ENCODE data around the gene NFS1.
A peak's percentile ranks its signal among the peaks of the same experiment; 100 is the strongest.

Gene NFS1

GRCh38 chr20:35674921-35675320, 24.2 kb downstream of the NFS1 start:
- no peak for DNase-seq (ENCODE audit: low read depth in 2 of 2)

GRCh38 chr20:35673884-35674283, 25.3 kb downstream of the NFS1 start:
- no peak for DNase-seq (ENCODE audit: low read depth in 2 of 2)

- DNase-seq (ENCODE audit: low read depth in 2 of 2), result no peak
Observed at GRCh38 chr20:35669681-35670080, 29.5 kb downstream of the NFS1 start.

- DNase-seq (ENCODE audit: low read depth in 2 of 2), result no peak
Observed at GRCh38 chr20:35669221-35669620, 29.9 kb downstream of the NFS1 start.

GRCh38 chr20:35665949-35666288, 33.2 kb downstream of the NFS1 start:
- no peak for DNase-seq (ENCODE audit: low read depth in 2 of 2)

- DNase-seq (ENCODE audit: low read depth in 2 of 2), result peak; percentile 84 to 85
Observed at GRCh38 chr20:35664466-35665206, 34.5 kb downstream of the NFS1 start, which contains the start of the genes CPNE1 and RBM12. TSS of gene CPNE1 (minus strand) at chr20:35664900. CDS start at chr20:35632923, 31,977 bp downstream. TSS of gene RBM12 (minus strand) at chr20:35664900. CDS start at chr20:35655322, 9,578 bp downstream.

- peak; percentile 20 to 29 for DNase-seq (ENCODE audit: low read depth in 2 of 2)
Observed at GRCh38 chr20:35663516-35664465, 35.4 kb downstream of the NFS1 start.

- no peak for DNase-seq (ENCODE audit: low read depth in 2 of 2)
Observed at GRCh38 chr20:35662551-35662950, 36.6 kb downstream of the NFS1 start.

GRCh38 chr20:35661908-35662307, 37.2 kb downstream of the NFS1 start:
- DNase-seq (ENCODE audit: low read depth in 2 of 2), result no peak

- no peak for DNase-seq (ENCODE audit: low read depth in 2 of 2)
Observed at GRCh38 chr20:35661053-35661452, 38.1 kb downstream of the NFS1 start.

GRCh38 chr20:35660122-35660937, 38.8 kb downstream of the NFS1 start:
- DNase-seq (ENCODE audit: low read depth in 2 of 2), result no peak

GRCh38 chr20:35657271-35657670, 41.9 kb downstream of the NFS1 start:
- DNase-seq (ENCODE audit: low read depth in 2 of 2), result no peak

- DNase-seq (ENCODE audit: low read depth in 2 of 2), result no peak
Observed at GRCh38 chr20:35654415-35654814, 44.7 kb downstream of the NFS1 start.

GRCh38 chr20:35653893-35654292, 45.3 kb downstream of the NFS1 start:
- DNase-seq (ENCODE audit: low read depth in 2 of 2), result no peak

GRCh38 chr20:35653430-35653734, 45.8 kb downstream of the NFS1 start:
- no peak for DNase-seq (ENCODE audit: low read depth in 2 of 2)

- no peak for DNase-seq (ENCODE audit: low read depth in 2 of 2)
Observed at GRCh38 chr20:35652641-35653429, 46.3 kb downstream of the NFS1 start.

- DNase-seq (ENCODE audit: low read depth in 2 of 2), result no peak
Observed at GRCh38 chr20:35651958-35652357, 47.2 kb downstream of the NFS1 start.

GRCh38 chr20:35650632-35651031, 48.5 kb downstream of the NFS1 start:
- no peak for DNase-seq (ENCODE audit: low read depth in 2 of 2)

- no peak for DNase-seq (ENCODE audit: low read depth in 2 of 2)
Observed at GRCh38 chr20:35648836-35649235, 50.3 kb downstream of the NFS1 start.

GRCh38 chr20:35644806-35645205, 54.3 kb downstream of the NFS1 start:
- no peak for DNase-seq (ENCODE audit: low read depth in 2 of 2)

- no peak for DNase-seq (ENCODE audit: low read depth in 2 of 2)
Observed at GRCh38 chr20:35643045-35643444, 56.1 kb downstream of the NFS1 start.
